OCI-LY7 (cell line): ENCODE results near the gene MYO9A. TPM values are rescaled to one million over a fixed set of nuclear protein-coding genes. Genes with fewer than 3 reads are reported as not detected.

Experiments
- BruUV-seq: library from RNA; stranded (reverse); fragments of 400-500 nt; replicated peaks from 2 replicates; lab custom pipeline; 2021; lab: Mats Ljungman, UMichigan
- CTCF ChIA-PET: fragments of 300-600 bp; sonication (Branson Sonifier 250); formaldehyde crosslinking; loops from one replicate; lab custom pipeline; 2022; ENCODE audit warnings: antibody characterized with exemption; ENCODE audit not compliant: unreplicated experiment; lab: Charles Lee
- POLR2A ChIA-PET: fragments of 300-600 bp; sonication (Branson Sonifier 250); formaldehyde crosslinking; loops from one replicate; lab custom pipeline; 2022; ENCODE audit warnings: antibody characterized with exemption; lab: Charles Lee
- DNase-seq: peaks from one replicate; pipeline ENCODE4 v3.0.0-alpha.2; 2015; ENCODE audit warnings: low spot score
- H2AFZ ChIP-seq: fragments of 200-600 bp; sonication (generic), shearing (Covaris generic); 2 replicates; pipeline ENCODE4 v1.6.1; 2014; ENCODE audit warnings: mild to moderate bottlenecking, antibody characterized with exemption, low read length, moderate library complexity
- H3K27ac ChIP-seq: fragments of 200-600 bp; sonication (generic); 2 replicates; pipeline ENCODE4 v1.5.1; 2014; ENCODE audit warnings: mixed run types, low read depth, mild to moderate bottlenecking, moderate library complexity, low read length, inconsistent platforms; ENCODE audit not compliant: poor library complexity, severe bottlenecking
- H3K36me3 ChIP-seq: fragments of 200-600 bp; sonication (generic); 2 replicates; pipeline ENCODE4 v1.6.1; 2014; ENCODE audit warnings: mild to moderate bottlenecking, antibody characterized with exemption, low read length, moderate library complexity, mixed read lengths; ENCODE audit not compliant: insufficient read depth
- H3K4me1 ChIP-seq: fragments of 200-600 bp; sonication (generic); 2 replicates; pipeline ENCODE4 v1.5.1; 2014; ENCODE audit warnings: mild to moderate bottlenecking, low read length; ENCODE audit not compliant: insufficient read depth, poor library complexity, severe bottlenecking
- H3K4me2 ChIP-seq: fragments of 200-600 bp; sonication (generic); 2 replicates; pipeline ENCODE4 v1.6.1; 2014; ENCODE audit warnings: mild to moderate bottlenecking, low read length
- H3K4me3 ChIP-seq: fragments of 200-600 bp; sonication (generic); 2 replicates; pipeline ENCODE4 v1.5.1; 2014; ENCODE audit warnings: mild to moderate bottlenecking, low read depth, low read length; ENCODE audit not compliant: poor library complexity, severe bottlenecking
- H3K79me2 ChIP-seq: fragments of 200-600 bp; sonication (generic); 2 replicates; pipeline ENCODE4 v1.6.1; 2016; ENCODE audit warnings: low read depth, mild to moderate bottlenecking, low read length, moderate library complexity, mixed read lengths; ENCODE audit not compliant: insufficient read depth
- H3K9me2 ChIP-seq: fragments of 200-600 bp; sonication (generic); 2 replicates; pipeline ENCODE4 v1.6.1; 2016; ENCODE audit warnings: mild to moderate bottlenecking, low read length, mixed read lengths; ENCODE audit not compliant: insufficient read depth
- H3K9me3 ChIP-seq: fragments of 200-600 bp; sonication (generic); 2 replicates; pipeline ENCODE4 v1.6.1; 2014; ENCODE audit warnings: mild to moderate bottlenecking, mixed run types, low read length, mixed read lengths
- H4K20me1 ChIP-seq: fragments of 200-600 bp; sonication (generic); 2 replicates; pipeline ENCODE4 v1.6.1; 2014; ENCODE audit warnings: mild to moderate bottlenecking, antibody characterized with exemption, low read length, moderate library complexity, mixed read lengths; ENCODE audit not compliant: insufficient read depth
- CTCF ChIP-seq: fragments of 200-600 bp; sonication (generic); conservative IDR thresholded peaks from 2 replicates; pipeline ENCODE4 v1.5.1; 2014; ENCODE audit warnings: mild to moderate bottlenecking, antibody characterized with exemption, low read length, moderate library complexity, mixed read lengths
- EZH2phosphoT487 ChIP-seq: fragments of 200-600 bp; sonication (generic); IDR thresholded peaks from 2 replicates; pipeline ENCODE4 v1.6.1; 2018; ENCODE audit warnings: low read depth, borderline replicate concordance, mild to moderate bottlenecking, mixed run types, antibody characterized with exemption, low read length, moderate library complexity, mixed read lengths
- intact Hi-C: fragments of 100-400 bp; cut with micrococcal nuclease; formaldehyde crosslinking; loops from one replicate; pipeline ENCODE4 v1.10.0; 2022; ENCODE audit not compliant: unreplicated experiment
- total RNA-seq, 2 experiments: library from RNA; depleted of rRNA in 1 of 2; stranded (reverse); fragments of >200 nt in 1 of 2; shearing (Covaris generic) in 1 of 2; gene quantifications; 2 replicates each; pipeline ENCODE4 v1.2.3, GENCODE V29; 2014 to 2022

MYO9A gene
- total RNA-seq, 2 experiments from 2014 or later = 26.4 to 125 TPM

GRCh38 chr15:71811752-71812735 is 305.9 kb downstream of the MYO9A start:
- intact Hi-C loops = no loop called here
- Histone ChIP-seq H3K4me1 (no peaks in the 10 kb centered on the region), H3K4me2 (no peak overlapping the region), H3K9me2 (no peaks in the 10 kb centered on the region), H3K9me3 (no peaks in the 10 kb centered on the region), H2AFZ (no peak overlapping the region), H3K4me3 (no peak overlapping the region), H4K20me1 (no peaks in the 10 kb centered on the region), H3K79me2 (no peaks in the 10 kb centered on the region), H3K36me3 (no peaks in the 10 kb centered on the region), H3K27ac (no peak overlapping the region)
- CTCF ChIA-PET = no interaction called here
- no peak for TF ChIP-seq CTCF
- TF ChIP-seq EZH2phosphoT487 = no peak
- no TSS peak for BruUV-seq
- POLR2A ChIA-PET = no interaction called here
- DNase-seq = no peak

GRCh38 chr15:71811036-71811736 is 306.8 kb downstream of the MYO9A start:
- no TSS peak for BruUV-seq
- no peaks in the 10 kb centered on the region for H3K9me2 ChIP-seq
- H3K36me3 ChIP-seq = no peaks in the 10 kb centered on the region
- no peaks in the 10 kb centered on the region for H3K79me2 ChIP-seq
- no peak overlapping the region for H3K27ac ChIP-seq
- no peak overlapping the region for H3K4me2 ChIP-seq
- intact Hi-C loops = no loop called here
- H4K20me1 ChIP-seq = no peaks in the 10 kb centered on the region
- TF ChIP-seq EZH2phosphoT487 (no peak), CTCF (no peak)
- no peak overlapping the region for H3K4me3 ChIP-seq
- no peak overlapping the region for H2AFZ ChIP-seq
- H3K4me1 ChIP-seq = no peaks in the 10 kb centered on the region
- H3K9me3 ChIP-seq = no peaks in the 10 kb centered on the region
- ChIA-PET POLR2A (no interaction called here), CTCF (no interaction called here)
- no peak for DNase-seq
